HG03175 (cell line): Measurements from ENCODE around the gene TNP2.
"Not testable (repeated sequence)": the region's sequence is repeated elsewhere in the genome, so short reads cannot be mapped to it uniquely, and the experiment has no call there.

Experiments
- ATAC-seq: cut with Tn5 transposase; IDR thresholded peaks from one replicate; pipeline ENCODE4 v1.9.1; 2021; ENCODE audit warnings: mild to moderate bottlenecking, moderate library complexity; ENCODE audit not compliant: unreplicated experiment

TNP2 gene

GRCh38 chr16:11225677-11226549 is 43.2 kb downstream of the TNP2 start:
- no peak for ATAC-seq

- peak; percentile 85 for ATAC-seq
Measured at GRCh38 chr16:11224894-11225676, 44.0 kb downstream of the TNP2 start.

- ATAC-seq, result peak; percentile 42
Measured at GRCh38 chr16:11224096-11224893, 44.8 kb downstream of the TNP2 start.

- not testable (repeated sequence) for ATAC-seq
Measured at GRCh38 chr16:11220507-11220906, 48.6 kb downstream of the TNP2 start.

GRCh38 chr16:11219178-11219577 is 49.9 kb downstream of the TNP2 start:
- ATAC-seq, result no peak

- no peak for ATAC-seq
Measured at GRCh38 chr16:11218604-11218962, 50.5 kb downstream of the TNP2 start.
